Activated naive CD8-positive, alpha-beta T cell (primary cell): Measurements from ENCODE around the gene KCNK17.
"Not testable (repeated sequence)": the region's sequence is repeated elsewhere in the genome, so short reads cannot be mapped to it uniquely, and the experiment has no call there.

Experiments
- H3K27ac Mint-ChIP-seq: one replicate; pipeline ENCODE4 v1.8.0; 2021; ENCODE audit warnings: mixed read lengths
- H3K27me3 Mint-ChIP-seq: one replicate; pipeline ENCODE4 v1.8.0; 2021; ENCODE audit warnings: mixed read lengths
- H3K36me3 Mint-ChIP-seq: one replicate; pipeline ENCODE4 v1.8.0; 2021; ENCODE audit warnings: mixed read lengths
- H3K4me1 Mint-ChIP-seq: one replicate; pipeline ENCODE4 v1.8.0; 2021; ENCODE audit warnings: low read depth, mixed read lengths
- H3K4me3 Mint-ChIP-seq: one replicate; pipeline ENCODE4 v1.8.0; 2021; ENCODE audit warnings: mild to moderate bottlenecking, mixed read lengths
- H3K9me3 Mint-ChIP-seq: one replicate; pipeline ENCODE4 v1.8.0; 2021; ENCODE audit warnings: low read depth, mixed read lengths

KCNK17 gene

GRCh38 chr6:39298061-39298460 lies 16.2 kb downstream of the KCNK17 start:
- no peak overlapping the region for H3K27ac Mint-ChIP-seq
- H3K27me3 Mint-ChIP-seq: no peaks in the 10 kb centered on the region
- no peaks in the 10 kb centered on the region for H3K36me3 Mint-ChIP-seq
- no peak overlapping the region for H3K4me3 Mint-ChIP-seq
- peaks cover 5% of the 10 kb centered on the region for H3K4me1 Mint-ChIP-seq
- no peaks in the 10 kb centered on the region for H3K9me3 Mint-ChIP-seq

GRCh38 chr6:39296745-39297640 lies 17.2 kb downstream of the KCNK17 start:
- Mint-ChIP-seq H3K27ac (no peak overlapping the region), H3K36me3 (no peaks in the 10 kb centered on the region), H3K27me3 (no peaks in the 10 kb centered on the region), H3K4me3 (no peak overlapping the region), H3K4me1 (no peaks in the 10 kb centered on the region), H3K9me3 (no peaks in the 10 kb centered on the region)

- H3K27me3 Mint-ChIP-seq: no peaks in the 10 kb centered on the region
- H3K36me3 Mint-ChIP-seq: no peaks in the 10 kb centered on the region
- H3K27ac Mint-ChIP-seq: no peak overlapping the region
- no peaks in the 10 kb centered on the region for H3K4me1 Mint-ChIP-seq
- H3K9me3 Mint-ChIP-seq: no peaks in the 10 kb centered on the region
- H3K4me3 Mint-ChIP-seq: no peak overlapping the region
Observed at GRCh38 chr6:39295611-39296011, 18.6 kb downstream of the KCNK17 start.

GRCh38 chr6:39294899-39295298 lies 19.3 kb downstream of the KCNK17 start:
- H3K27ac Mint-ChIP-seq: no peak overlapping the region
- no peak overlapping the region for H3K4me3 Mint-ChIP-seq
- H3K27me3 Mint-ChIP-seq: no peaks in the 10 kb centered on the region
- no peaks in the 10 kb centered on the region for H3K4me1 Mint-ChIP-seq
- no peaks in the 10 kb centered on the region for H3K9me3 Mint-ChIP-seq
- no peaks in the 10 kb centered on the region for H3K36me3 Mint-ChIP-seq

- no peaks in the 10 kb centered on the region for H3K9me3 Mint-ChIP-seq
- H3K4me3 Mint-ChIP-seq: no peak overlapping the region
- no peaks in the 10 kb centered on the region for H3K36me3 Mint-ChIP-seq
- H3K27me3 Mint-ChIP-seq: no peaks in the 10 kb centered on the region
- H3K4me1 Mint-ChIP-seq: no peaks in the 10 kb centered on the region
- no peak overlapping the region for H3K27ac Mint-ChIP-seq
Observed at GRCh38 chr6:39294133-39294532, 20.1 kb downstream of the KCNK17 start.

- no peaks in the 10 kb centered on the region for H3K4me1 Mint-ChIP-seq
- H3K36me3 Mint-ChIP-seq: no peaks in the 10 kb centered on the region
- no peaks in the 10 kb centered on the region for H3K9me3 Mint-ChIP-seq
- no peaks in the 10 kb centered on the region for H3K27me3 Mint-ChIP-seq
- H3K4me3 Mint-ChIP-seq: no peak overlapping the region
- H3K27ac Mint-ChIP-seq: no peak overlapping the region
Observed at GRCh38 chr6:39292637-39293036, 21.6 kb downstream of the KCNK17 start.

- H3K27ac Mint-ChIP-seq: no peak overlapping the region
- H3K4me3 Mint-ChIP-seq: no peak overlapping the region
- H3K4me1 Mint-ChIP-seq: no peaks in the 10 kb centered on the region
Observed at GRCh38 chr6:39289490-39289889, 24.7 kb downstream of the KCNK17 start.

GRCh38 chr6:39287601-39288000 lies 26.6 kb downstream of the KCNK17 start:
- no peaks in the 10 kb centered on the region for H3K9me3 Mint-ChIP-seq
- H3K36me3 Mint-ChIP-seq: no peaks in the 10 kb centered on the region
- no peak overlapping the region for H3K27ac Mint-ChIP-seq
- H3K4me1 Mint-ChIP-seq: no peaks in the 10 kb centered on the region
- H3K27me3 Mint-ChIP-seq: no peaks in the 10 kb centered on the region
- no peak overlapping the region for H3K4me3 Mint-ChIP-seq

More at GRCh38 chr6:39289490-39289889, 24.7 kb downstream of the KCNK17 start:
- H3K36me3 Mint-ChIP-seq: no peaks in the 10 kb centered on the region
- H3K9me3 Mint-ChIP-seq: no peaks in the 10 kb centered on the region
- no peaks in the 10 kb centered on the region for H3K27me3 Mint-ChIP-seq

GRCh38 chr6:39286596-39286995 lies 27.6 kb downstream of the KCNK17 start:
- H3K4me3 Mint-ChIP-seq, H3K36me3 Mint-ChIP-seq, H3K27me3 Mint-ChIP-seq, H3K9me3 Mint-ChIP-seq, H3K4me1 Mint-ChIP-seq, H3K27ac Mint-ChIP-seq: not testable (repeated sequence)

GRCh38 chr6:39282774-39283173 lies 31.4 kb downstream of the KCNK17 start:
- Mint-ChIP-seq H3K9me3 (no peaks in the 10 kb centered on the region), H3K27ac (no peak overlapping the region), H3K36me3 (no peaks in the 10 kb centered on the region), H3K27me3 (no peaks in the 10 kb centered on the region), H3K4me1 (no peaks in the 10 kb centered on the region), H3K4me3 (no peak overlapping the region)

GRCh38 chr6:39281312-39281980 lies 32.8 kb downstream of the KCNK17 start:
- Mint-ChIP-seq H3K27ac (no peak overlapping the region), H3K4me1 (no peaks in the 10 kb centered on the region), H3K36me3 (no peaks in the 10 kb centered on the region), H3K4me3 (no peak overlapping the region), H3K27me3 (no peaks in the 10 kb centered on the region), H3K9me3 (no peaks in the 10 kb centered on the region)

- H3K9me3 Mint-ChIP-seq: no peaks in the 10 kb centered on the region
- peaks cover 2% of the 10 kb centered on the region for H3K27me3 Mint-ChIP-seq
- no peak overlapping the region for H3K27ac Mint-ChIP-seq
- no peaks in the 10 kb centered on the region for H3K36me3 Mint-ChIP-seq
- H3K4me1 Mint-ChIP-seq: no peaks in the 10 kb centered on the region
- H3K4me3 Mint-ChIP-seq: no peak overlapping the region
Observed at GRCh38 chr6:39280247-39280731, 33.9 kb downstream of the KCNK17 start.

- Mint-ChIP-seq H3K4me3 (no peak overlapping the region), H3K4me1 (no peaks in the 10 kb centered on the region), H3K36me3 (no peaks in the 10 kb centered on the region), H3K27me3 (peaks cover 2% of the 10 kb centered on the region), H3K27ac (no peak overlapping the region), H3K9me3 (no peaks in the 10 kb centered on the region)
Observed at GRCh38 chr6:39279539-39279938, 34.7 kb downstream of the KCNK17 start.

GRCh38 chr6:39276379-39276995 lies 37.7 kb downstream of the KCNK17 start:
- no peaks in the 10 kb centered on the region for H3K4me1 Mint-ChIP-seq
- no peak overlapping the region for H3K4me3 Mint-ChIP-seq
- peaks cover 2% of the 10 kb centered on the region for H3K27me3 Mint-ChIP-seq
- H3K36me3 Mint-ChIP-seq: no peaks in the 10 kb centered on the region
- H3K27ac Mint-ChIP-seq: no peak overlapping the region
- no peaks in the 10 kb centered on the region for H3K9me3 Mint-ChIP-seq

- Mint-ChIP-seq H3K36me3 (no peaks in the 10 kb centered on the region), H3K9me3 (no peaks in the 10 kb centered on the region), H3K4me3 (no peak overlapping the region), H3K4me1 (no peaks in the 10 kb centered on the region), H3K27ac (no peak overlapping the region), H3K27me3 (peaks cover 2% of the 10 kb centered on the region)
Observed at GRCh38 chr6:39274903-39275302, 39.3 kb downstream of the KCNK17 start.
